Skeletal muscle tissue (tissue), 1 donor: ENCODE measurements around the gene PLP1. TPM values are rescaled to one million over a fixed set of nuclear protein-coding genes. Genes with fewer than 3 reads are reported as not detected.

Experiments used
- total RNA-seq: library from RNA; depleted of rRNA; stranded (reverse); fragments of >200 nt; gene quantifications from one replicate; pipeline ENCODE4 v1.2.3, GENCODE V29; 2014

PLP1 gene
- total RNA-seq, 1 donor from 2014 or later, result 41.8 TPM

Other genes starting within 250 kb of the PLP1 start
- gene TCEAL4, start 191.3 kb upstream of the PLP1 start, total RNA-seq, result 15.1 TPM
- gene TCEAL3, start 168.9 kb upstream of the PLP1 start, total RNA-seq, result 2.6 TPM
- gene TCEAL1, start 147.9 kb upstream of the PLP1 start, total RNA-seq, result 27.7 TPM
- 219 TPM for gene MORF4L2, start 90.1 kb upstream of the PLP1 start, total RNA-seq
- not detected for gene TMEM31, start 65.9 kb upstream of the PLP1 start, total RNA-seq
- gene RAB9B, start 55.4 kb downstream of the PLP1 start, total RNA-seq, result 19.8 TPM
- 5.2 TPM for gene TMSB15B, start 185.8 kb downstream of the PLP1 start, total RNA-seq
- gene H2BW1, start 236.9 kb downstream of the PLP1 start, total RNA-seq, result not detected